ENCODE data around the gene RPRD1A. TPM values are rescaled to one million over a fixed set of nuclear protein-coding genes. Genes with fewer than 3 reads are reported as not detected.

The RPRD1A gene
- polyA plus RNA-seq, 1 of the 3 experiments (the other 2 are of a cell fraction): 28.9 TPM

DNA sequence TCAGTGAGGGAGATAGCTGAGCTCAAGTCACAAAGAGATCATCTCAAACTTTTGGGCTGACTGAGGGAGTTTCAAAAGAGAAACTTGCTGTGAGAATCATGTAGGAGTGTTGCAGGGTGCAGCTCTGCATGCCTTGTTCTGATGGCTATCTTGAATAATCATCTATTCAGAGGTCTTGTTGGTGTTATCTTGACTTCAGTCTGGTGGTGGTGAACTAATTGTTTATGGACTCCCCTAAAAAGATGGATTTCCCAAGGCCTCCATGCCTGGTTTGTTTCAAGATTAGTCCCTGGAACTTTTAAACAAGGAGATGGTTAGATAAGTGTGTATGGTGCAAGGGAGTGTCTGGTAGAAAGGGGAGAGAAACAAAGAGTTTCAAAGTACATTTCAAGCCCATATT is 32.0 kb upstream of the RPRD1A start:
- Histone ChIP-seq H3K4me3 (ENCODE audit: low read depth in 2 of 2, low read length in 1 of 2) (no peak overlapping the region), H3K4me1 (ENCODE audit: control insufficient read depth in 1 of 2, insufficient read depth in 2 of 2, low read depth in 1 of 2, low read length in 1 of 2) (no peaks in the 10 kb centered on the region), H3K79me2 (ENCODE audit: insufficient read depth) (no peaks in the 10 kb centered on the region), H3F3A (replicated peaks; ENCODE audit: insufficient read depth) (no peaks in the 10 kb centered on the region), H3K9me3 (peaks cover 6% of the 10 kb centered on the region; the same call in 1 of the 2 replicates), H4K20me1 (ENCODE audit: insufficient read depth) (no peaks in the 10 kb centered on the region), H3K27me3 (ENCODE audit: insufficient read depth) (no peaks in the 10 kb centered on the region), H3K9ac (no peak overlapping the region), H3K27ac (ENCODE audit: low read depth in 2 of 2, low read length in 1 of 2) (no peak overlapping the region; a peak in 1 of 4 replicates), H2AFZ (ENCODE audit: low read depth) (no peak overlapping the region), H3K9me2 (no peaks in the 10 kb centered on the region), H3K4me2 (no peak overlapping the region), H3K36me3 (replicated peaks in 1 of 2; ENCODE audit: control insufficient read depth in 1 of 2, insufficient read depth in 2 of 2, low read length in 1 of 2) (no peaks in the 10 kb centered on the region)
- TF ChIP-seq FOSL2 (IDR thresholded peaks at IDR 0.05; ENCODE audit: borderline replicate concordance, low read depth) (no peak), RCOR1 (IDR thresholded peaks at IDR 0.05; ENCODE audit: low read length) (peak; percentile 82; the same call in 1 of the 2 replicates), CHD2 (IDR thresholded peaks at IDR 0.05; ENCODE audit: low read length, partially characterized antibody) (peak; percentile 37), RFX5 (IDR thresholded peaks at IDR 0.05; ENCODE audit: low read length) (no peak), GATA2 (CRISPR knock-in tag; IDR thresholded peaks at IDR 0.05) (peak; percentile 90), RXRA (IDR thresholded peaks at IDR 0.05; ENCODE audit: borderline replicate concordance, low read depth) (no peak), EP300 (IDR thresholded peaks at IDR 0.05; ENCODE audit: borderline replicate concordance in 1 of 2, low read depth in 1 of 2, low read length in 1 of 2) (peak in 1 of 2 experiments; percentile 87; a peak in 2 of 4 replicates), JUND (IDR thresholded peaks at IDR 0.05) (no peak)
- DNase-seq: peak; percentile 34
- CTCF ChIA-PET: interaction anchor here (1.0 to 7.7 kb wide), 4 partner anchors 13 to 185 kb away, joined by 3 to 136 read pairs (median 6); partner anchors contain the start of gene SLC39A6
- POLR2A ChIA-PET: no interaction called here

- ChIA-PET CTCF (interaction anchor here (0.6 to 7.7 kb wide), 4 partner anchors 9 to 188 kb away, joined by 3 to 136 read pairs (median 8); no protein-coding TSS in a partner anchor), POLR2A (no interaction called here)
- no peaks in the 10 kb centered on the region for H3K4me1 ChIP-seq (ENCODE audit: control insufficient read depth in 1 of 2, insufficient read depth in 2 of 2, low read depth in 1 of 2, low read length in 1 of 2)
- no peak overlapping the region for H3K4me3 ChIP-seq (ENCODE audit: low read depth in 2 of 2, low read length in 1 of 2)
- no peak overlapping the region for H3K4me2 ChIP-seq
- no peak overlapping the region for H2AFZ ChIP-seq (ENCODE audit: low read depth)
- no peaks in the 10 kb centered on the region for H3F3A ChIP-seq (replicated peaks; ENCODE audit: insufficient read depth)
- no peak overlapping the region for H3K9ac ChIP-seq
- TF ChIP-seq CHD2 (IDR thresholded peaks at IDR 0.05; ENCODE audit: low read length, partially characterized antibody): no peak
- TF ChIP-seq, protein P1, sequence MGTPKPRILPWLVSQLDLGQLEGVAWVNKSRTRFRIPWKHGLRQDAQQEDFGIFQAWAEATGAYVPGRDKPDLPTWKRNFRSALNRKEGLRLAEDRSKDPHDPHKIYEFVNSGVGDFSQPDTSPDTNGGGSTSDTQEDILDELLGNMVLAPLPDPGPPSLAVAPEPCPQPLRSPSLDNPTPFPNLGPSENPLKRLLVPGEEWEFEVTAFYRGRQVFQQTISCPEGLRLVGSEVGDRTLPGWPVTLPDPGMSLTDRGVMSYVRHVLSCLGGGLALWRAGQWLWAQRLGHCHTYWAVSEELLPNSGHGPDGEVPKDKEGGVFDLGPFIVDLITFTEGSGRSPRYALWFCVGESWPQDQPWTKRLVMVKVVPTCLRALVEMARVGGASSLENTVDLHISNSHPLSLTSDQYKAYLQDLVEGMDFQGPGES (IDR thresholded peaks at IDR 0.05; ENCODE audit: low read depth, low read length): no peak
- TF ChIP-seq RFX5 (IDR thresholded peaks at IDR 0.05; ENCODE audit: low read length): no peak
- TF ChIP-seq ZBTB33 (IDR thresholded peaks at IDR 0.05; ENCODE audit: borderline replicate concordance, low read depth): no peak
- TF ChIP-seq GATA2 (CRISPR knock-in tag; IDR thresholded peaks at IDR 0.05): no peak
- no peak for TF ChIP-seq RAD21 (IDR thresholded peaks at IDR 0.05; ENCODE audit: low read length)
- TF ChIP-seq, protein P2, sequence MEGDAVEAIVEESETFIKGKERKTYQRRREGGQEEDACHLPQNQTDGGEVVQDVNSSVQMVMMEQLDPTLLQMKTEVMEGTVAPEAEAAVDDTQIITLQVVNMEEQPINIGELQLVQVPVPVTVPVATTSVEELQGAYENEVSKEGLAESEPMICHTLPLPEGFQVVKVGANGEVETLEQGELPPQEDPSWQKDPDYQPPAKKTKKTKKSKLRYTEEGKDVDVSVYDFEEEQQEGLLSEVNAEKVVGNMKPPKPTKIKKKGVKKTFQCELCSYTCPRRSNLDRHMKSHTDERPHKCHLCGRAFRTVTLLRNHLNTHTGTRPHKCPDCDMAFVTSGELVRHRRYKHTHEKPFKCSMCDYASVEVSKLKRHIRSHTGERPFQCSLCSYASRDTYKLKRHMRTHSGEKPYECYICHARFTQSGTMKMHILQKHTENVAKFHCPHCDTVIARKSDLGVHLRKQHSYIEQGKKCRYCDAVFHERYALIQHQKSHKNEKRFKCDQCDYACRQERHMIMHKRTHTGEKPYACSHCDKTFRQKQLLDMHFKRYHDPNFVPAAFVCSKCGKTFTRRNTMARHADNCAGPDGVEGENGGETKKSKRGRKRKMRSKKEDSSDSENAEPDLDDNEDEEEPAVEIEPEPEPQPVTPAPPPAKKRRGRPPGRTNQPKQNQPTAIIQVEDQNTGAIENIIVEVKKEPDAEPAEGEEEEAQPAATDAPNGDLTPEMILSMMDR (IDR thresholded peaks at IDR 0.05): no peak
- TF ChIP-seq USF2 (IDR thresholded peaks at IDR 0.05; ENCODE audit: borderline replicate concordance, low read depth, low read length): no peak
- TF ChIP-seq SMC3 (IDR thresholded peaks at IDR 0.05; ENCODE audit: low read depth, low read length): no peak
- no peak for TF ChIP-seq FOXM1 (IDR thresholded peaks at IDR 0.05; ENCODE audit: low read depth)
- TF ChIP-seq TAF1 (IDR thresholded peaks at IDR 0.05; ENCODE audit: borderline replicate concordance, low read depth, low read length): no peak
- TF ChIP-seq NFIC (IDR thresholded peaks at IDR 0.05; ENCODE audit: borderline replicate concordance): no peak
- TF ChIP-seq FOSL2 (IDR thresholded peaks at IDR 0.05; ENCODE audit: borderline replicate concordance, low read depth): no peak
- TF ChIP-seq FOXJ3 (CRISPR knock-in tag; IDR thresholded peaks at IDR 0.05): no peak
- TF ChIP-seq MEF2A (IDR thresholded peaks at IDR 0.05; ENCODE audit: borderline replicate concordance, low read depth): no peak
- no peak for TF ChIP-seq ELF1 (IDR thresholded peaks at IDR 0.05)
- TF ChIP-seq GABPA (IDR thresholded peaks at IDR 0.05; ENCODE audit: low read depth): no peak
- no peak for TF ChIP-seq RCOR1 (IDR thresholded peaks at IDR 0.05; ENCODE audit: low read length)
- H3K79me2 ChIP-seq (ENCODE audit: insufficient read depth): no peaks in the 10 kb centered on the region
- H4K20me1 ChIP-seq (ENCODE audit: insufficient read depth): no peaks in the 10 kb centered on the region
- no peaks in the 10 kb centered on the region for H3K27me3 ChIP-seq (ENCODE audit: insufficient read depth)
- H3K9me2 ChIP-seq: no peaks in the 10 kb centered on the region
- no peaks in the 10 kb centered on the region for H3K36me3 ChIP-seq (replicated peaks in 1 of 2; ENCODE audit: control insufficient read depth in 1 of 2, insufficient read depth in 2 of 2, low read length in 1 of 2)
- H3K9me3 ChIP-seq: no peaks in the 10 kb centered on the region
- H3K27ac ChIP-seq (ENCODE audit: low read depth in 2 of 2, low read length in 1 of 2): no peak overlapping the region
- no peak for DNase-seq
Observed at GRCh38 chr18:36096955-36097354, 29.6 kb upstream of the RPRD1A start.

Measured in SK-N-SH (cell line).